ENCODE results near the gene ERC2.

DNA sequence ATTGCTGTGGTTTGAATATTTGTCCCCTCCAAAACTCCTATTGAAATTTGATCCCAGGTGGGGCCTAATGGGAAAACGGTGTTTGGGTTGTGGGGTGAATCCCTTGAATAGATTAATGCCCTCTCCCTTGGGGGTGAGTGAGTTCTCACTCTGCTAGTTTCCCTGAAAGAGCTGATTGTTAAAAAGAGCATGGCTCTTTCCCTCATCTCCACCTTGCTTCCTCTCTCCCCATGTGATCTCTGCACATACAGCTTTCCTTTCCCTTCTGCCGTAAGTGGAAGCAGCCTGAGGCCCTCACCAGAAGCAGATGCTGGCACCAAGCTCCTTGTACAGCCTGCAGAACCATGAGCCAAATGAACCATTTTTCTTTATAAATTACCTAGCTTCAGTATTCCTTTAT, 586.3 kb downstream of the ERC2 start:
- no peak for TF ChIP-seq POLR2A (IDR thresholded peaks at IDR 0.05; ENCODE audit: low read depth, low read length)
- no peak for TF ChIP-seq POLR2AphosphoS5 (IDR thresholded peaks at IDR 0.05; ENCODE audit: low read depth, low read length)
- TF ChIP-seq SPI1 (IDR thresholded peaks at IDR 0.05; ENCODE audit: low read depth, low read length): no peak
- TF ChIP-seq TAF1 (IDR thresholded peaks at IDR 0.05; ENCODE audit: low read depth, low read length): no peak
- no peak for TF ChIP-seq POU2F2 (IDR thresholded peaks at IDR 0.05; ENCODE audit: low read depth, low read length)
